ENCODE results near the gene CNEP1R1.

CNEP1R1 gene

GRCh38 chr16:50066482-50067289 is 41.7 kb downstream of the CNEP1R1 start:
- peak overlapping the region; percentile 93 for H3K4me3 ChIP-seq (ENCODE audit: low read length, poor library complexity, severe bottlenecking)
- peaks cover 54% of the 10 kb centered on the region for H3K4me1 ChIP-seq (ENCODE audit: insufficient read depth, low read length, poor library complexity, severe bottlenecking)
- H3K9ac ChIP-seq (ENCODE audit: low read depth, low read length, poor library complexity, severe bottlenecking) = peak overlapping the region; percentile 82
- peaks cover 36% of the 10 kb centered on the region for H3K79me2 ChIP-seq (ENCODE audit: insufficient read depth, low read length)
- H3F3A ChIP-seq (ENCODE audit: low read depth) = peaks cover 4% of the 10 kb centered on the region; the same call in 1 of the 2 replicates
- H3K36me3 ChIP-seq (ENCODE audit: insufficient read depth, low read length) = no peaks in the 10 kb centered on the region; the same call in 1 of the 2 replicates
- H4K20me1 ChIP-seq (ENCODE audit: insufficient read depth, low read length, poor library complexity, severe bottlenecking) = peaks cover 33% of the 10 kb centered on the region
- no peaks in the 10 kb centered on the region for H3K9me2 ChIP-seq (replicated peaks; ENCODE audit: low read depth, low read length)
- peak overlapping the region; percentile 96 for H3K4me2 ChIP-seq (ENCODE audit: low read depth, low read length, poor library complexity, severe bottlenecking)
- no peaks in the 10 kb centered on the region for H3K9me3 ChIP-seq (ENCODE audit: insufficient read depth, low read depth, low read length)
- H3K27me3 ChIP-seq (ENCODE audit: insufficient read depth, low read length, poor library complexity, severe bottlenecking) = no peaks in the 10 kb centered on the region
- peak overlapping the region; percentile 98; the same call in 1 of the 2 replicates for H2AFZ ChIP-seq (ENCODE audit: low read length)
- TF ChIP-seq EZH2phosphoT487 (IDR thresholded peaks at IDR 0.05; ENCODE audit: borderline replicate concordance) = no peak
- no peak for TF ChIP-seq CTCF (conservative IDR thresholded peaks at IDR 0.05; ENCODE audit: low read length)

GRCh38 chr16:50067290-50067853 is 42.3 kb downstream of the CNEP1R1 start:
- Histone ChIP-seq H3K9ac (ENCODE audit: low read depth, low read length, poor library complexity, severe bottlenecking) (peak overlapping the region; percentile 82), H3K79me2 (ENCODE audit: insufficient read depth, low read length) (peaks cover 38% of the 10 kb centered on the region), H4K20me1 (ENCODE audit: insufficient read depth, low read length, poor library complexity, severe bottlenecking) (peaks cover 37% of the 10 kb centered on the region)

GRCh38 chr16:50068550-50068949 is 43.5 kb downstream of the CNEP1R1 start:
- peaks cover 70% of the 10 kb centered on the region for H3K4me1 ChIP-seq (ENCODE audit: insufficient read depth, low read length, poor library complexity, severe bottlenecking)
- H3K9me2 ChIP-seq (replicated peaks; ENCODE audit: low read depth, low read length) = no peaks in the 10 kb centered on the region
- TF ChIP-seq EZH2phosphoT487 (IDR thresholded peaks at IDR 0.05; ENCODE audit: borderline replicate concordance) = no peak
- TF ChIP-seq CTCF (conservative IDR thresholded peaks at IDR 0.05; ENCODE audit: low read length) = no peak
- H3K9me3 ChIP-seq (ENCODE audit: insufficient read depth, low read depth, low read length) = no peaks in the 10 kb centered on the region
- H3K4me2 ChIP-seq (ENCODE audit: low read depth, low read length, poor library complexity, severe bottlenecking) = peak overlapping the region; percentile 96
- no peak overlapping the region for H2AFZ ChIP-seq (ENCODE audit: low read length)
- peak overlapping the region; percentile 60 for H3K9ac ChIP-seq (ENCODE audit: low read depth, low read length, poor library complexity, severe bottlenecking)
- H3K27me3 ChIP-seq (ENCODE audit: insufficient read depth, low read length, poor library complexity, severe bottlenecking) = no peaks in the 10 kb centered on the region
- peaks cover 44% of the 10 kb centered on the region for H4K20me1 ChIP-seq (ENCODE audit: insufficient read depth, low read length, poor library complexity, severe bottlenecking)
- peaks cover 46% of the 10 kb centered on the region for H3K79me2 ChIP-seq (ENCODE audit: insufficient read depth, low read length)
- H3F3A ChIP-seq (ENCODE audit: low read depth) = peaks cover 4% of the 10 kb centered on the region; the same call in 1 of the 2 replicates
- H3K4me3 ChIP-seq (ENCODE audit: low read length, poor library complexity, severe bottlenecking) = peak overlapping the region; percentile 93
- H3K36me3 ChIP-seq (ENCODE audit: insufficient read depth, low read length) = no peaks in the 10 kb centered on the region; the same call in 1 of the 2 replicates

More at GRCh38 chr16:50067290-50067853, 42.3 kb downstream of the CNEP1R1 start:
- H2AFZ ChIP-seq (ENCODE audit: low read length) = no peak overlapping the region
- H3K4me3 ChIP-seq (ENCODE audit: low read length, poor library complexity, severe bottlenecking) = peak overlapping the region; percentile 93
- peaks cover 58% of the 10 kb centered on the region for H3K4me1 ChIP-seq (ENCODE audit: insufficient read depth, low read length, poor library complexity, severe bottlenecking)
- H3F3A ChIP-seq (ENCODE audit: low read depth) = peaks cover 4% of the 10 kb centered on the region; the same call in 1 of the 2 replicates
- H3K9me2 ChIP-seq (replicated peaks; ENCODE audit: low read depth, low read length) = no peaks in the 10 kb centered on the region
- H3K9me3 ChIP-seq (ENCODE audit: insufficient read depth, low read depth, low read length) = no peaks in the 10 kb centered on the region
- H3K36me3 ChIP-seq (ENCODE audit: insufficient read depth, low read length) = no peaks in the 10 kb centered on the region; the same call in 1 of the 2 replicates
- TF ChIP-seq CTCF (conservative IDR thresholded peaks at IDR 0.05; ENCODE audit: low read length) (peak; percentile 71), EZH2phosphoT487 (IDR thresholded peaks at IDR 0.05; ENCODE audit: borderline replicate concordance) (no peak)
- H3K27me3 ChIP-seq (ENCODE audit: insufficient read depth, low read length, poor library complexity, severe bottlenecking) = no peaks in the 10 kb centered on the region
- H3K4me2 ChIP-seq (ENCODE audit: low read depth, low read length, poor library complexity, severe bottlenecking) = peak overlapping the region; percentile 96

Data from Loucy (cell line).